H4 (cell line): Measurements from ENCODE around the gene CBLN3. TPM values are rescaled to one million over a fixed set of nuclear protein-coding genes. Genes with fewer than 3 reads are reported as not detected.
"Not testable (repeated sequence)": the region's sequence is repeated elsewhere in the genome, so short reads cannot be mapped to it uniquely, and the experiment has no call there.

ENCODE experiments used
- DNase-seq: peaks from one replicate; pipeline ENCODE4 v3.0.0-alpha.2; 2015; ENCODE audit warnings: low spot score
- total RNA-seq: library from RNA; depleted of rRNA; stranded (reverse); fragments of >200 nt; shearing (Covaris generic); gene quantifications from 2 replicates; pipeline ENCODE4 v1.2.3, GENCODE V29; 2014; rRNA removed

CBLN3 gene
- total RNA-seq = 0.08 and 0.29 TPM in 2 replicates

- peak; percentile 91 for DNase-seq
Observed at GRCh38 chr14:24429395-24430142, at the start of gene CBLN3, which contains the start of gene KHNYN. CBLN3 (minus strand) TSS chr14:24429668; CDS start chr14:24429054, 614 bp downstream. KHNYN (plus strand) TSS chr14:24429954; CDS start chr14:24430731, 777 bp downstream.

DNA sequence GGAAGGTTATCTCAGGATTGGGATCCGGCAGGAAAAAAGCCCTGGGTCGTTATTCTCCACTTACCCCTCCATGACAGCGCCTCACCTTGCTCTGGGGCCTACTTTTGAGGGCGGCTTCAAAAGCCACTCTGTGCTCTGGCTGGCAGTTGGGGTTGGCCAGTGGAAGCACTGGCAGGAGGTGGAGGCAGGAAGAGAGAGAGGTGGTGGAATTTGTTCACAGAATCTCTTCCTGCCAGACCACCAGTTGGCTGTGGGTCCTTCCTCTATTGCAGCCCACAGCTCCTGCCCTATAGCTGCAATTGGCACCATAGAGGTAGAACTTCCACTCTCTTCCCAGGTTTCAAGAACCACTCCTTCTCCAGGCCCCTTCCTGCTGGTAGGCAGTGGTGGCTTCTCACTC, 45.8 kb upstream of the CBLN3 start:
- no peak for DNase-seq

DNA sequence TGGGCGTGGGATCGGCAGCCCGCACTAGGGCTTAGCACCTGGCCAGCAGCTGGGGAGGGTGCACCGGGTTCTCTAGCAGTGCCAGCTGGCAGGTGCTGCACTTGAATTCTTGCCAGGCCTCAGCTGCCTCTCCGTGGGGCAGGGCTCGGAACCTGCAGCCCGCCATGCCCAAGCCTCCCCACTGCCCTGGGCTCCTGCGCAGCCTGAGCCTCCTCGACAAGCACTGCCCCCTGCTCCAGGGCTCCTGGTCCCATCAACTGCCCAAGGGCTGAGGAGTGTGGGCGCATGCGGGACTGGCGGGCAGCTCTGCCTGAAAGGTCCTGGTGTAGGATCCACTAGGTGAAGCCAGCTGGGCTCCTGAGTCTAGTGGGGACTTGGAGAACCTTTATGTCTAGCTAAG, 43.7 kb upstream of the CBLN3 start:
- no peak for DNase-seq

GRCh38 chr14:24470450-24470849, 41.0 kb upstream of the CBLN3 start:
- DNase-seq = not testable (repeated sequence)

- no peak for DNase-seq
Observed at GRCh38 chr14:24465805-24466204, 36.3 kb upstream of the CBLN3 start.

DNA sequence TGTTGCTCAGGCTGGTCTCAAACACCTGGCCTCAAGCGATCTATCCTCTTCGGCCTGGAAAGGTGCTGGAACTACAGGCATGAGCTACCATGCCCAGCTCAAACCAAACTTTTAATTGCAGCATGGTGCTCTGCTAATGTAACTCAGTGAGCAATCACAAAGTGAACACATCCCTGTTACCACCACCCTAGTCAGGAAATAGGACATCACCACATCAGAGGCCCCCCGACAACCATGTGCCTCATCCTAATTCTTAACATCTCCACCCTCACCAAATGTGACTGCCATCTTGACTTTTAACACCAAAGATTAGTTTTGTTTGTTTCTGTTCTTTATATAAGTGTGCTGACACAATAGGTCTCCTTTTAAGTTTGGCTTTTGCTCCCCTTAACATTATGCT, 35.9 kb upstream of the CBLN3 start:
- DNase-seq = no peak

DNA sequence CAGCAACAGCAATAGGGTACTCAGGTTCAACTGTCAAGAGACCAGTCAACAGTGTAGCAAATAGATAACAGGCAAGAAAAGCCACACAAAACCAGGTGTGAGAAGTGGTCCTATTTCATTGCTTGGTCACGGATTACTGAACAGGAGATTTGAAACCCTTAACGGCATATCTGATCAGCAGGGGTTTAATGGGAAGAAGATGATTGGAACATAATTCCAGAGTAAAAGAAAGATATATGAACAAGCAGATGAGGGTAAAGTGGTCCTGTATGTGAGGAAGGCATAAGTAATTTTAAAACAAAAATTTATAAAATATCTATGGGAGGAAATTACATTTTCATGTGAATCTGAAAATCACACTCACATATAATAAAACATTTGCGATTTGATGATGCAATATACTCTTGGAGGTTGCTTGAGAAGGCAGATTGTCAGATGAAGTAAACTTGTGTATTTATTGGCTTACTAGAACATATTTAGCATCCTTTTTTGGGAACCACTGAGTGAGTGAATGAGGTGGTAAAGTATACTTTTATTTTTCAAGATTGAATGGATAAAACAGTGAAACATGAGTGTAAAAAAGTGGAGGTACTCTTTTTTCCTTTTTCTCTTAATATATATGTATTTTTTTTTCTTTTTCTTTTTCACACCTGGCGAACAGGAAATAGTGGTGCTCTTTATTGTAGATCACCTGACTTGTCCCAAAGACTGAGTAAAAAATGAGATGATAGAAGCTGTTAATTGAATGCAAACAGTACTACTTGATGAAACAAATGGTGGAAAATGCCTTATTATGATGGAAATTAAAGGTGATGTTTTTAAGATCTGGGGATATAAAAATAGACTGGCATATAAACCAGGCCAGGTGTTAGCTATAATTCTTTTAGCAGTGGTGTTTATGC, 34.7 kb upstream of the CBLN3 start:
- no peak for DNase-seq

- DNase-seq = no peak
Observed at GRCh38 chr14:24463017-24463883, 33.8 kb upstream of the CBLN3 start.

DNA sequence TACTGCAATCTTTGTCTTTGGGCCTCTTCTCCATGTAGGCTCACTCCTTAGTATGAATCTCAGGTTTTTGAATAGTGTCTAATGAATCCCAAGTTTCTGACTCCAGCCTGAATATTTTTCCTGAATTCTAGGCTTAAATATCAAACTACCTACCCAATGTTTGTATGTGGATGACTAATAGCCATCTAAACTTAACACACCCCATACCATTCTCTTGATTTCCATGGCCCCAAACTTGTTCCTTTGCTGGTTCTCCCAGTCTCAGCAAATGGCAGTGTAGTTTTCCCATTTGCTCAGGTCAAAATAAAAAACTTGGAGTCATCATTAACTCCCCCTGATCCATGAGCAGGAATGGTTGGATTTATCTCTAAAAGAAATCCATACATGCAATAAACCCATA, 31.9 kb upstream of the CBLN3 start:
- no peak for DNase-seq

GRCh38 chr14:24459331-24459730, 29.9 kb upstream of the CBLN3 start:
- no peak for DNase-seq

GRCh38 chr14:24458736-24459135, 29.3 kb upstream of the CBLN3 start:
- no peak for DNase-seq

DNA sequence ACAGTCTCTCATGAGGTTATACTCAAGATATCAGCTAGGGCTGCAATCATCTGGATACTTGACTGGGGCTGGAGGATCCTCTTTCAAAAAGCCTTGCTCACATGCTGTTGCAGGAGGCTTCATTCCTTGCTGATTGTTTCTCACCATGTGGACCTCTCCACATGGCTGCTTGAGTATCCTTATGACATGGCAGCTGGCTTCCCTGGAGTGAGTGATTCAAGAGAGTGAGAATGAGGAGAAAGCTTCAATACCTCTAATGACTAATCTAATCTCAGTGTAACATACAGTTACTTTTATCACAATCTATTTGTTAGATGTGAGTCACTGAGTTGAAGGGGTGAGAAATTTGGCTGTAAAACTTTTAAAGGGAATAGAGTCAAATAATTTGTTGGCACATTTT, 27.5 kb upstream of the CBLN3 start:
- no peak for DNase-seq

GRCh38 chr14:24450828-24451227, 21.4 kb upstream of the CBLN3 start:
- DNase-seq = not testable (repeated sequence)

- DNase-seq = no peak
Observed at GRCh38 chr14:24443053-24443665, 13.7 kb upstream of the CBLN3 start.

GRCh38 chr14:24442240-24443052, 13.0 kb upstream of the CBLN3 start, which contains the start of gene SDR39U1:
SDR39U1 (minus strand) TSS chr14:24442776; CDS start chr14:24442769, 7 bp downstream.
- DNase-seq = peak; percentile 99

DNA sequence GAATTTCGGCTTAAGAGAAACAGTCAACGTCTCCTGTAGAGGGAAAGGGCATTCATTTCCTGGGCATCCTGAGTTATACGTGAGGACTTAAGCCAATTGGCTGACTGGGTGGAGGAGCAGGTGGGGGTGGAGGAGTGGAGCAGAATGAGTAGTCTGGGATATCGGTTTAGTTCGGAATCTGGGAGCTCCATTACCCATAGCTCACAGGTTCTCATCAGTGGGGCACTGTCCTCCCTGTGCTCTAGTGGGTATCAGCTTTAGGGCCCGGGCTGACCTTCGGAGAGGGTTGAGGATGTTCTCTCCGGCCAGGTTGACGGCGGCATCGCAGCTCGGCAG, 12.4 kb upstream of the CBLN3 start:
- peak; percentile 34 for DNase-seq

- DNase-seq = no peak
Observed at GRCh38 chr14:24441485-24441884, 12.0 kb upstream of the CBLN3 start.

DNA sequence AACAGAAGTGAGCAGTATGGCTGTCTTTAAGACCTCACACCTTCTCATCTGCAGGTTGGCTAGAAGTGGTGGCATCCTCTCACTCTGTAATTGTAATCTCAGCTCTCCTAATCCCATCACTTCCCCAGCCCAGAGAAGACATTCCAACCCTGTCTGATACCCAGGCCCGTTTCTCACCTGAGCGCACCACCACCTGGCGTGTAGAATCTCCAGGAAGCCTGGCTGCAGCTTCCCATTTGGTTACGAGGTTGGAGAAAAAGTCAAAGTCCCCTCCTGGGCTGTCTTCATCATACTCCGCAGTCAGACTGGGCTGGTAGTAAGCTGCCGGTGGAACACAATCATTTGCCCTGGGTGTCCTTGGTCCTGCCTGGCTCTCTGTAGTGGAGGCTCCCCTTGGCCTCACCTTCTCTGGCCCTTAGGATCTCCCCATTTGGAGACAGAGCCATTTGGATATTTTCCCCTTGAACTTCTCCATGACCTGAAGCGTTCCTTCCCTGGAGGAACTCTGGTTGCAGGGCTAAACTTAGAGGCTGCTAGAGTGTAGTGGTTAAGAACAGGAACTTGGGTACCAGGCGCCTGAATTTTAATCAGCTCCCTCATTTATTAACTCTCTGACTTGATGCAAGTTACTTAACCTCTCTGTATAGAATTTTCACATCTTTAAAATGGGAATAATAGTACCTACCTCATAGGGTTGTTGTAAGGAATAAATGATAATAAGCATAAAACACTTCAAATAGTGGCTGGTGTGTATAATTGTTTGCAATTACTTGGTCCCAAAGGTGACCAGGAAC, 11.3 kb upstream of the CBLN3 start:
- no peak for DNase-seq

GRCh38 chr14:24439830-24440605, 10.6 kb upstream of the CBLN3 start:
- DNase-seq = no peak
